ENCODE measurements around the gene ILK. TPM values are rescaled to one million over a fixed set of nuclear protein-coding genes. Genes with fewer than 3 reads are reported as not detected.

The ILK gene
- total and polyA plus RNA-seq, 2 of the 13 experiments (the other 11 are each of a cell fraction or from before 2014, with no cell fraction given): 70.3 to 108 TPM

GRCh38 chr11:6603287-6604080 lies at the start of gene ILK, which contains the start of gene RRP8 (continued):
- TF ChIP-seq, protein P1, sequence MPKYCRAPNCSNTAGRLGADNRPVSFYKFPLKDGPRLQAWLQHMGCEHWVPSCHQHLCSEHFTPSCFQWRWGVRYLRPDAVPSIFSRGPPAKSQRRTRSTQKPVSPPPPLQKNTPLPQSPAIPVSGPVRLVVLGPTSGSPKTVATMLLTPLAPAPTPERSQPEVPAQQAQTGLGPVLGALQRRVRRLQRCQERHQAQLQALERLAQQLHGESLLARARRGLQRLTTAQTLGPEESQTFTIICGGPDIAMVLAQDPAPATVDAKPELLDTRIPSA (CRISPR knock-in tag; IDR thresholded peaks at IDR 0.05; ENCODE audit: borderline replicate concordance): 0 out of 2 replicates have a peak, but pooled peaks have one; percentile 28
- TF ChIP-seq NAIF1 (CRISPR knock-in tag; IDR thresholded peaks at IDR 0.05; ENCODE audit: borderline replicate concordance): peak; percentile 74; the same call in 1 of the 2 replicates
- no peak for TF ChIP-seq MTA3 (CRISPR knock-in tag; IDR thresholded peaks at IDR 0.05)
- TF ChIP-seq PCBP2 (optimal IDR thresholded peaks at IDR 0.05; ENCODE audit: low read depth, low read length, poor library complexity, severe bottlenecking): no peak
- peak; percentile 89 for TF ChIP-seq MEIS2 (CRISPR knock-in tag; IDR thresholded peaks at IDR 0.05)
- no peak for TF ChIP-seq CAMTA2 (CRISPR knock-in tag; IDR thresholded peaks at IDR 0.05; ENCODE audit: borderline replicate concordance)
- TF ChIP-seq, protein P2, sequence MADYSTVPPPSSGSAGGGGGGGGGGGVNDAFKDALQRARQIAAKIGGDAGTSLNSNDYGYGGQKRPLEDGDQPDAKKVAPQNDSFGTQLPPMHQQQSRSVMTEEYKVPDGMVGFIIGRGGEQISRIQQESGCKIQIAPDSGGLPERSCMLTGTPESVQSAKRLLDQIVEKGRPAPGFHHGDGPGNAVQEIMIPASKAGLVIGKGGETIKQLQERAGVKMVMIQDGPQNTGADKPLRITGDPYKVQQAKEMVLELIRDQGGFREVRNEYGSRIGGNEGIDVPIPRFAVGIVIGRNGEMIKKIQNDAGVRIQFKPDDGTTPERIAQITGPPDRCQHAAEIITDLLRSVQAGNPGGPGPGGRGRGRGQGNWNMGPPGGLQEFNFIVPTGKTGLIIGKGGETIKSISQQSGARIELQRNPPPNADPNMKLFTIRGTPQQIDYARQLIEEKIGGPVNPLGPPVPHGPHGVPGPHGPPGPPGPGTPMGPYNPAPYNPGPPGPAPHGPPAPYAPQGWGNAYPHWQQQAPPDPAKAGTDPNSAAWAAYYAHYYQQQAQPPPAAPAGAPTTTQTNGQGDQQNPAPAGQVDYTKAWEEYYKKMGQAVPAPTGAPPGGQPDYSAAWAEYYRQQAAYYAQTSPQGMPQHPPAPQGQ (CRISPR knock-in tag; IDR thresholded peaks at IDR 0.05; ENCODE audit: borderline replicate concordance): no peak; the same call in 1 of the 2 replicates
- TF ChIP-seq AGO2 (optimal IDR thresholded peaks at IDR 0.05; ENCODE audit: low read depth, low read length): no peak
- TF ChIP-seq ZNF766 (CRISPR knock-in tag; IDR thresholded peaks at IDR 0.05; ENCODE audit: borderline replicate concordance): no peak
- no peak; the same call in 1 of the 2 replicates for TF ChIP-seq CENPT (CRISPR knock-in tag; IDR thresholded peaks at IDR 0.05; ENCODE audit: low read depth)
- TF ChIP-seq SOX6 (IDR thresholded peaks at IDR 0.05): no peak
- TF ChIP-seq SOX6 (CRISPR knock-in tag; IDR thresholded peaks at IDR 0.05): peak; percentile 57
- TF ChIP-seq, protein P3, sequence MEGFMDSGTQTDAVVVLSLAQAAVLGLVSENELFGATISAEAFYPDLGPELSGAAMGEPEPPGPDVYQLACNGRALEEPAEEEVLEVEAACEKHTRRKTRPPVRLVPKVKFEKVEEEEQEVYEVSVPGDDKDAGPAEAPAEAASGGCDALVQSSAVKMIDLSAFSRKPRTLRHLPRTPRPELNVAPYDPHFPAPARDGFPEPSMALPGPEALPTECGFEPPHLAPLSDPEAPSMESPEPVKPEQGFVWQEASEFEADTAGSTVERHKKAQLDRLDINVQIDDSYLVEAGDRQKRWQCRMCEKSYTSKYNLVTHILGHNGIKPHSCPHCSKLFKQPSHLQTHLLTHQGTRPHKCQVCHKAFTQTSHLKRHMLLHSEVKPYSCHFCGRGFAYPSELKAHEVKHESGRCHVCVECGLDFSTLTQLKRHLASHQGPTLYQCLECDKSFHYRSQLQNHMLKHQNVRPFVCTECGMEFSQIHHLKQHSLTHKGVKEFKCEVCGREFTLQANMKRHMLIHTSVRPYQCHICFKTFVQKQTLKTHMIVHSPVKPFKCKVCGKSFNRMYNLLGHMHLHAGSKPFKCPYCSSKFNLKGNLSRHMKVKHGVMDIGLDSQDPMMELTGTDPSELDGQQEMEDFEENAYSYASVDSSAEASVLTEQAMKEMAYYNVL (CRISPR knock-in tag; IDR thresholded peaks at IDR 0.05; ENCODE audit: borderline replicate concordance): 0 out of 2 replicates have a peak, but pooled peaks have one; percentile 31
- TF ChIP-seq RCOR2 (CRISPR knock-in tag; IDR thresholded peaks at IDR 0.05): no peak
- TF ChIP-seq SCMH1 (CRISPR knock-in tag; IDR thresholded peaks at IDR 0.05; ENCODE audit: borderline replicate concordance): no peak
- no peak for TF ChIP-seq ZFP82 (CRISPR knock-in tag; IDR thresholded peaks at IDR 0.05; ENCODE audit: borderline replicate concordance)
- TF ChIP-seq PHF5A (CRISPR knock-in tag; IDR thresholded peaks at IDR 0.05; ENCODE audit: low read depth, unreplicated experiment): peak; percentile 79
- TF ChIP-seq ZNF703 (CRISPR knock-in tag; IDR thresholded peaks at IDR 0.05; ENCODE audit: borderline replicate concordance): no peak
- TF ChIP-seq ERF (CRISPR knock-in tag; IDR thresholded peaks at IDR 0.05): 0 out of 2 replicates have a peak, but pooled peaks have one; percentile 31
- TF ChIP-seq, protein P4, sequence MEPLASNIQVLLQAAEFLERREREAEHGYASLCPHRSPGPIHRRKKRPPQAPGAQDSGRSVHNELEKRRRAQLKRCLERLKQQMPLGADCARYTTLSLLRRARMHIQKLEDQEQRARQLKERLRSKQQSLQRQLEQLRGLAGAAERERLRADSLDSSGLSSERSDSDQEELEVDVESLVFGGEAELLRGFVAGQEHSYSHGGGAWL (CRISPR knock-in tag; IDR thresholded peaks at IDR 0.05): peak; percentile 88
- TF ChIP-seq CCDC6 (CRISPR knock-in tag; IDR thresholded peaks at IDR 0.05): peak; percentile 76
- no peak for TF ChIP-seq ARNT (IDR thresholded peaks at IDR 0.05)
- TF ChIP-seq ZNF737 (CRISPR knock-in tag; IDR thresholded peaks at IDR 0.05; ENCODE audit: borderline replicate concordance): no peak
